Measurements from ENCODE around the gene LBHD1. TPM values are rescaled to one million over a fixed set of nuclear protein-coding genes. Genes with fewer than 3 reads are reported as not detected.

LBHD1 gene
- total RNA-seq, 4 donors from 2014 or later: 6.6 to 25.6 (median 11.9) TPM

DNA sequence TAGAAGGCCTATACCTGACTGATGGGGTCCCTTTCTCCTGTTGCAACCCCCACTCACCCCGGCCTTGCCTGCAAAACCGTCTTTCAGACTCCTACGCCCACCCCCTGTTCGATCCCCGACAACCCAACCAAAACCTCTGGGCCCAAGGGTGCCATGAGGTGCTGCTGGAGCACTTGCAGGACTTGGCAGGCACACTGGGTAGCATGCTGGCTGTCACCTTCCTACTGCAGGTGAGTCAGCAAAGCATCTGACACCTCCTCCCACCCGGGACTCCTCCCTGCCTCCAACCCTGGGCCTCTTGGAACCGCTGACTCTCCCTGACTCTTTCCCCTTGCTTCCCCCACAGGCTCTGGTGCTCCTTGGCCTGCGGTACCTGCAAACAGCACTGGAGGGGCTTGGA lies 57.8 kb downstream of the LBHD1 start:
- TF ChIP-seq POLR2A (IDR thresholded peaks at IDR 0.05) (no peak), CTCF (IDR thresholded peaks at IDR 0.05) (no peak)
- H3K4me3 ChIP-seq: no peak overlapping the region
- peaks cover 0 to 24% (median 0%) of the 10 kb centered on the region in 3 donors for H3K36me3 ChIP-seq
- peak overlapping the region in 2 of 4 donors; percentile 38 to 45 for H3K27ac ChIP-seq
- DNase-seq: peak in 1 of 3 donors; percentile 70
- H3K4me1 ChIP-seq: peaks cover 3 to 22% (median 13%) of the 10 kb centered on the region in 4 donors
- H3K9me3 ChIP-seq: no peaks in the 10 kb centered on the region
- H3K27me3 ChIP-seq: no peaks in the 10 kb centered on the region

DNA sequence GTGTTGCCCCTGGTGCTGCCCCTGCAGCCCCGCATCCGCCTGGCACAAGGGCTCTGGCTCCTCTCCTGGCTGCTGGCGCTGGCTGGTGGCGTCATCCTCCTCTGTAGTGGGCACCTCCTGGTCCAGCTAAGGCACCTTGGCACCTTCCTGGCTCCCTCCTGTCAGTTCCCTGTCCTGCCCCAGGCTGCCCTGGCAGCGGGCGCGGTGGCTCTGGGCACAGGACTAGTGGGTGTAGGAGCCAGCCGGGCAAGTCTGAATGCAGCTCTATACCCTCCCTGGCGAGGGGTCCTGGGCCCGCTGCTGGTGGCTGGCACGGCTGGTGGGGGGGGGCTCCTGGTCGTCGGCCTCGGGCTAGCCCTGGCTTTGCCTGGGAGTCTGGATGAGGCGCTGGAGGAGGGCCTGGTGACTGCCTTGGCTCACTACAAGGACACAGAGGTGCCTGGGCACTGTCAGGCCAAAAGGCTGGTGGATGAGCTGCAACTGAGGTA lies 58.7 kb downstream of the LBHD1 start:
- no peaks in the 10 kb centered on the region for H3K9me3 ChIP-seq
- peak overlapping the region in 3 of 4 donors; percentile 71 to 86 (median 74) for H3K4me3 ChIP-seq
- no peak for TF ChIP-seq CTCF (IDR thresholded peaks at IDR 0.05)
- no peak for TF ChIP-seq POLR2A (IDR thresholded peaks at IDR 0.05)
- peak overlapping the region; percentile 93 to 98 (median 96) for H3K27ac ChIP-seq
- peaks cover 3 to 22% (median 13%) of the 10 kb centered on the region in 4 donors for H3K4me1 ChIP-seq
- no peak for DNase-seq
- no peaks in the 10 kb centered on the region for H3K27me3 ChIP-seq
- peaks cover 0 to 24% (median 0%) of the 10 kb centered on the region in 3 donors for H3K36me3 ChIP-seq

Small RNAs within 50 kb of the gene (small RNA-seq; reads per million reads assigned to genes)
- 0 reads per million in 2 donors for gene SNORA57

Other genes starting within 250 kb of the LBHD1 start
- 1,000 to 10,000 TPM in 1 of 4 donors, 100 to 1,000 TPM in 3; 571 to 1,016 (median 697) TPM for gene AHNAK, start 125.5 kb downstream of the LBHD1 start, total RNA-seq
- 1,000 to 10,000 TPM in 1 of 4 donors, 100 to 1,000 TPM in 3; 781 to 1,253 (median 958) TPM for gene EEF1G, start 98.4 kb downstream of the LBHD1 start, total RNA-seq
- 10 to 100 TPM in 3 of 4 donors, 1 to 10 TPM in 1; 5.0 to 29.4 (median 17.5) TPM for gene TUT1, start 80.7 kb downstream of the LBHD1 start, total RNA-seq
- gene MTA2, start 70.4 kb downstream of the LBHD1 start, total RNA-seq: 10 to 100 TPM; 47.9 to 74.7 (median 58.9) TPM
- gene EML3, start 59.5 kb downstream of the LBHD1 start, total RNA-seq: 100 to 1,000 TPM in 1 of 4 donors, 10 to 100 TPM in 3; 41.3 to 128 (median 59.8) TPM
- gene ROM1, start 59.0 kb downstream of the LBHD1 start, total RNA-seq: 1 to 10 TPM in 3 of 4 donors, not detected in 1; 1.9 to 3.9 (median 1.9) TPM
- 10 to 100 TPM; 26.6 to 88.3 (median 38.0) TPM for gene B3GAT3, start 50.3 kb downstream of the LBHD1 start, total RNA-seq
- gene GANAB, start 25.7 kb downstream of the LBHD1 start, total RNA-seq: 100 to 1,000 TPM; 131 to 146 (median 140) TPM
- gene INTS5, start 19.0 kb downstream of the LBHD1 start, total RNA-seq: 10 to 100 TPM; 14.9 to 21.3 (median 19.5) TPM
- gene C11orf98, start 7.1 kb downstream of the LBHD1 start, total RNA-seq: 10 to 100 TPM; 29.2 to 97.4 (median 41.1) TPM
- 10 to 100 TPM in 1 of 4 donors, 1 to 10 TPM in 2, not detected in 1; 9.1 to 13.5 (median 9.2) TPM for gene CSKMT, start 7.0 kb downstream of the LBHD1 start, total RNA-seq
- 10 to 100 TPM; 11.1 to 23.9 (median 12.7) TPM for gene UQCC3, start 594 bp downstream of the LBHD1 start, total RNA-seq
- 100 to 1,000 TPM in 2 of 4 donors, 10 to 100 TPM in 2; 91.1 to 169 (median 100) TPM for gene UBXN1, start 6.8 kb upstream of the LBHD1 start, total RNA-seq
- gene LRRN4CL, start 17.3 kb upstream of the LBHD1 start, total RNA-seq: 10 to 100 TPM in 1 of 4 donors, 1 to 10 TPM in 3; 5.4 to 11.6 (median 8.8) TPM
- gene BSCL2, start 35.2 kb upstream of the LBHD1 start, total RNA-seq: 10 to 100 TPM; 51.5 to 71.2 (median 61.3) TPM
- gene GNG3, start 35.4 kb upstream of the LBHD1 start, total RNA-seq: not detected
- 10 to 100 TPM; 38.7 to 68.8 (median 50.3) TPM for gene HNRNPUL2, start 55.2 kb upstream of the LBHD1 start, total RNA-seq
- gene TTC9C, start 56.2 kb upstream of the LBHD1 start, total RNA-seq: 10 to 100 TPM; 16.5 to 30.5 (median 22.9) TPM
- gene ZBTB3, start 81.9 kb upstream of the LBHD1 start, total RNA-seq: 10 to 100 TPM in 2 of 4 donors, 1 to 10 TPM in 2; 5.0 to 22.0 (median 9.2) TPM
- 10 to 100 TPM; 12.4 to 33.8 (median 23.5) TPM for gene POLR2G, start 89.3 kb upstream of the LBHD1 start, total RNA-seq
- gene TAF6L, start 99.1 kb upstream of the LBHD1 start, total RNA-seq: 10 to 100 TPM; 15.6 to 29.6 (median 17.8) TPM
- gene TMEM179B, start 115.1 kb upstream of the LBHD1 start, total RNA-seq: 100 to 1,000 TPM in 1 of 4 donors, 10 to 100 TPM in 3; 28.9 to 112 (median 83.6) TPM
- 10 to 100 TPM; 13.8 to 34.5 (median 19.8) TPM for gene TMEM223, start 119.7 kb upstream of the LBHD1 start, total RNA-seq
- gene NXF1, start 133.2 kb upstream of the LBHD1 start, total RNA-seq: 100 to 1,000 TPM in 2 of 4 donors, 10 to 100 TPM in 2; 45.2 to 120 (median 102) TPM
- 10 to 100 TPM; 27.1 to 56.1 (median 38.4) TPM for gene STX5, start 159.8 kb upstream of the LBHD1 start, total RNA-seq
- not detected for gene TEX54, start 160.6 kb upstream of the LBHD1 start, total RNA-seq
- 10 to 100 TPM; 17.7 to 78.4 (median 28.6) TPM for gene WDR74, start 167.3 kb upstream of the LBHD1 start, total RNA-seq
- 100 to 1,000 TPM in 3 of 4 donors, 10 to 100 TPM in 1; 64.4 to 253 (median 207) TPM for gene SLC3A2, start 208.6 kb upstream of the LBHD1 start, total RNA-seq
- under 1 TPM in 2 of 4 donors, not detected in 2; 0.54 to 0.76 TPM for gene CHRM1, start 249.1 kb upstream of the LBHD1 start, total RNA-seq

Data from Peyer's patch (tissue), 4 donors.